Mesenchymal stem cell (in vitro differentiated cells and primary cell): ENCODE results near the gene WDFY2.

ENCODE experiments used
- DNase-seq: peaks from one replicate; pipeline ENCODE4 v3.0.0-alpha.2; 2013
- H2AFZ ChIP-seq: one replicate; pipeline ENCODE4 v1.6.1; 2013; ENCODE audit warnings: low read depth, mild to moderate bottlenecking, control low read depth, inconsistent platforms, low read length, moderate library complexity
- H2AK5ac ChIP-seq: 2 replicates; pipeline ENCODE4 v1.6.1; 2013; ENCODE audit warnings: low read length, moderate library complexity, mild to moderate bottlenecking, inconsistent platforms; ENCODE audit not compliant: severe bottlenecking
- H2BK120ac ChIP-seq: one replicate; pipeline ENCODE4 v1.6.1; 2013; ENCODE audit warnings: low read depth, mild to moderate bottlenecking, inconsistent platforms, low read length, moderate library complexity
- H2BK12ac ChIP-seq, 2 experiments: one replicate each; pipeline ENCODE4 v1.6.1; 2013; ENCODE audit warnings: inconsistent platforms in 2 of 2, low read length in 2 of 2, mild to moderate bottlenecking in 2 of 2, moderate library complexity in 2 of 2, control low read depth in 1 of 2
- H2BK15ac ChIP-seq: one replicate; pipeline ENCODE4 v1.6.1; 2013; ENCODE audit warnings: mild to moderate bottlenecking, low read depth, inconsistent platforms; ENCODE audit not compliant: poor library complexity, severe bottlenecking
- H2BK5ac ChIP-seq: 2 replicates; pipeline ENCODE4 v1.6.1; 2013; ENCODE audit warnings: low read depth, mild to moderate bottlenecking, low read length, control low read depth, inconsistent platforms; ENCODE audit not compliant: poor library complexity, severe bottlenecking
- H3K14ac ChIP-seq, 2 experiments: one replicate each; pipeline ENCODE4 v1.6.1; 2013; ENCODE audit warnings: inconsistent platforms in 2 of 2, low read length in 2 of 2, control low read depth in 1 of 2, mild to moderate bottlenecking in 1 of 2, moderate library complexity in 1 of 2
- H3K18ac ChIP-seq, 2 experiments: one replicate each; pipeline ENCODE4 v1.6.1; 2013; ENCODE audit warnings: inconsistent platforms in 2 of 2, low read length in 2 of 2, control low read depth in 1 of 2, low read depth in 1 of 2, mild to moderate bottlenecking in 1 of 2
- H3K23ac ChIP-seq, 2 experiments: one replicate each; pipeline ENCODE4 v1.6.1; 2013; ENCODE audit warnings: inconsistent platforms in 2 of 2, low read length in 2 of 2, mild to moderate bottlenecking in 2 of 2, moderate library complexity in 2 of 2, control low read depth in 1 of 2
- H3K27ac ChIP-seq: 2 replicates; pipeline ENCODE4 v1.5.1; 2013; ENCODE audit warnings: mild to moderate bottlenecking, moderate library complexity, low read length, control low read depth, inconsistent platforms; ENCODE audit not compliant: poor library complexity, severe bottlenecking
- H3K27me3 ChIP-seq, 2 experiments: 2 replicates each; pipeline versions ENCODE4 v1.6.1 to v1.7.0; 2013; ENCODE audit warnings: low read length in 2 of 2, mild to moderate bottlenecking in 2 of 2, moderate library complexity in 2 of 2, control low read depth in 1 of 2, inconsistent platforms in 1 of 2; ENCODE audit not compliant: control insufficient read depth in 1 of 2, insufficient read depth in 1 of 2
- H3K36me3 ChIP-seq, 2 experiments: 2 replicates each; pipeline versions ENCODE4 v1.6.1 to v1.7.0; 2013; ENCODE audit warnings: low read length in 2 of 2, control low read depth in 1 of 2, inconsistent platforms in 1 of 2, low read depth in 1 of 2, mild to moderate bottlenecking in 1 of 2; ENCODE audit not compliant: insufficient read depth in 2 of 2, control insufficient read depth in 1 of 2
- H3K4ac ChIP-seq, 2 experiments: one replicate each; pipeline ENCODE4 v1.6.1; 2013; ENCODE audit warnings: inconsistent platforms in 2 of 2, low read length in 2 of 2, mild to moderate bottlenecking in 2 of 2, moderate library complexity in 2 of 2, control low read depth in 1 of 2, low read depth in 1 of 2
- H3K4me1 ChIP-seq: 2 replicates; pipeline ENCODE4 v1.6.1; 2013; ENCODE audit warnings: low read depth, low read length, control low read depth; ENCODE audit not compliant: control insufficient read depth, insufficient read depth
- H3K4me2 ChIP-seq: 2 replicates; pipeline ENCODE4 v1.6.1; 2013; ENCODE audit warnings: low read length, mild to moderate bottlenecking, inconsistent platforms; ENCODE audit not compliant: poor library complexity, severe bottlenecking
- H3K4me3 ChIP-seq, 2 experiments: 2 replicates each; pipeline versions ENCODE4 v1.5.1 to v1.7.0; 2013; ENCODE audit warnings: low read length in 2 of 2, mild to moderate bottlenecking in 2 of 2, control low read depth in 1 of 2, low read depth in 1 of 2; ENCODE audit not compliant: insufficient read depth in 1 of 2
- H3K79me1 ChIP-seq: replicated peaks from 2 replicates; pipeline ENCODE4 v1.6.1; 2013; ENCODE audit warnings: mild to moderate bottlenecking, control low read depth, low read length, inconsistent platforms; ENCODE audit not compliant: poor library complexity, severe bottlenecking
- H3K9ac ChIP-seq: 2 replicates; pipeline ENCODE4 v1.7.0; 2013; ENCODE audit warnings: mild to moderate bottlenecking, low read length, moderate library complexity
- H3K9me3 ChIP-seq: 2 replicates; pipeline ENCODE4 v1.7.0; 2013; ENCODE audit warnings: mild to moderate bottlenecking, low read length; ENCODE audit not compliant: control insufficient read depth
- H4K8ac ChIP-seq: one replicate; pipeline ENCODE4 v1.6.1; 2013; ENCODE audit warnings: inconsistent platforms, mild to moderate bottlenecking, low read length, moderate library complexity
- H4K91ac ChIP-seq: one replicate; pipeline ENCODE4 v1.6.1; 2013; ENCODE audit warnings: mild to moderate bottlenecking, low read length, inconsistent platforms
- WGBS: methylation state at CpG from one replicate; pipeline ENCODE4 v1.1.7; 2013; ENCODE audit warnings: mixed read lengths; 5-methylcytosine and 5-hydroxymethylcytosine counted together

Gene WDFY2

GRCh38 chr13:51547425-51548176 lies 36.7 kb upstream of the WDFY2 start:
- no peak overlapping the region for H3K4me3 ChIP-seq
- DNase-seq, result no peak
- H2BK120ac ChIP-seq, result no peak overlapping the region
- no peaks in the 10 kb centered on the region for H3K79me1 ChIP-seq
- no peak overlapping the region for H3K18ac ChIP-seq
- no peaks in the 10 kb centered on the region for H3K27me3 ChIP-seq
- no peak overlapping the region for H4K8ac ChIP-seq
- H4K91ac ChIP-seq, result no peak overlapping the region
- H3K4me1 ChIP-seq, result peaks cover 4% of the 10 kb centered on the region
- no peak overlapping the region for H2AK5ac ChIP-seq
- H2BK5ac ChIP-seq, result no peak overlapping the region
- WGBS, result 98% methylated on average over 4 of the region's 6 CpGs
- H2BK15ac ChIP-seq, result no peak overlapping the region
- no peak overlapping the region for H2AFZ ChIP-seq
- H3K23ac ChIP-seq, result no peak overlapping the region
- H3K4me2 ChIP-seq, result no peak overlapping the region
- H3K4ac ChIP-seq, result no peak overlapping the region
- H3K36me3 ChIP-seq, result no peaks in the 10 kb centered on the region
- H3K27ac ChIP-seq, result no peak overlapping the region
- no peak overlapping the region for H3K14ac ChIP-seq
- H3K9me3 ChIP-seq, result no peaks in the 10 kb centered on the region
- no peak overlapping the region for H3K9ac ChIP-seq
- no peak overlapping the region for H2BK12ac ChIP-seq

DNA sequence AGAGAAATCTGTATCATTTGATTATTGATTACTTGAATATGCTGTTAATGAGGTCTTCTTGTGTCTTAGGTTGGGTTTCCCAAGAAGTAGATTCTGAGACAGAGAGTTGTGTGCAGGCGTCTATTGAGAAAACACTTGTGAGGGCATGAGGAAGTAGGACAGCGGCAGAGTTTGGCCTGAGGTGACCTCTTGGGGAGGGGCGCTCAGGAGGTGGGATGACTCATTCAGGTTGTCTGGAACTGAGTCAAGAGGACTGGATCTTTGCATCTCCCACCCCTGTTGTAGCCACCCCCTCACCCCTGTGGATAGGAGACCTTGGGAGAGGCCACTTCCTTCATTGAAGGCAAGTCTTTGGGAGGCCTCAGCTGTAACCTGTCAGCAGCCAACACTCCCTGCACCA lies 35.2 kb upstream of the WDFY2 start:
- Histone ChIP-seq H4K91ac (no peak overlapping the region), H2BK15ac (no peak overlapping the region), H3K4me3 (no peak overlapping the region), H2BK12ac (no peak overlapping the region), H4K8ac (no peak overlapping the region), H3K18ac (no peak overlapping the region), H2AFZ (no peak overlapping the region), H2BK120ac (no peak overlapping the region), H3K4me1 (peaks cover 4% of the 10 kb centered on the region), H3K36me3 (no peaks in the 10 kb centered on the region), H3K4me2 (no peak overlapping the region), H2BK5ac (no peak overlapping the region), H2AK5ac (no peak overlapping the region), H3K9me3 (no peaks in the 10 kb centered on the region), H3K4ac (no peak overlapping the region), H3K79me1 (no peaks in the 10 kb centered on the region), H3K27ac (no peak overlapping the region), H3K14ac (no peak overlapping the region), H3K27me3 (no peaks in the 10 kb centered on the region), H3K9ac (no peak overlapping the region), H3K23ac (no peak overlapping the region)
- no peak for DNase-seq
- 61% methylated on average over 2 of the region's 3 CpGs for WGBS

DNA sequence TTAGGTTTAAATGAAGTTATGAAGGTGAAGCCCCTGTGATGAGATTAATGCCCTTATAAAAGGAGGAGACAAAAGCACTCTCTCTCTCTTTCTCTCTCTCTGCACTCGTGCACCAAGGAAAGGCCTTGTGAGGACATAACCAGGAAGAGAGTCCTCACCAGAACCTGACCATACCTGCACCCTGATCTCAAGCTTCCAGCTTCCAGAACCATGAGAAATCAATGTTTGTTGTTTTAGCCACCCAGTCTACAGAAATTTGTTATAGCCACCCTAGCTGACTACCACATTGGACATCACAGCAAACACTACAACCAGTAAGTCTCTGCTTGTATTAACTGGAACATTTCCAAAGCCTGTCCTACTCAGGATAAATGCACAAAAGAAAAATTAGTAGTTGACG lies 34.7 kb upstream of the WDFY2 start:
- Histone ChIP-seq H2AFZ (no peak overlapping the region), H3K27me3 (no peaks in the 10 kb centered on the region), H3K4me2 (no peak overlapping the region), H3K14ac (no peak overlapping the region), H2BK15ac (no peak overlapping the region), H3K4me3 (no peak overlapping the region), H3K79me1 (no peaks in the 10 kb centered on the region), H4K8ac (no peak overlapping the region), H2BK5ac (no peak overlapping the region), H3K9ac (no peak overlapping the region), H3K23ac (no peak overlapping the region), H3K27ac (no peak overlapping the region), H2BK120ac (no peak overlapping the region), H3K4ac (no peak overlapping the region), H4K91ac (no peak overlapping the region), H2BK12ac (no peak overlapping the region), H3K4me1 (peaks cover 4% of the 10 kb centered on the region), H3K36me3 (no peaks in the 10 kb centered on the region), H2AK5ac (no peak overlapping the region), H3K18ac (no peak overlapping the region), H3K9me3 (no peaks in the 10 kb centered on the region)
- WGBS, result 71% methylated on average over 1 of the region's 2 CpGs
- DNase-seq, result no peak

- no peaks in the 10 kb centered on the region for H3K36me3 ChIP-seq
- no CpG with 5 or more reads among the region's 1 CpG for WGBS
Measured at GRCh38 chr13:51550151-51550550, 34.1 kb upstream of the WDFY2 start.

More at GRCh38 chr13:51550151-51550550, 34.1 kb upstream of the WDFY2 start:
- Histone ChIP-seq H2AFZ (no peak overlapping the region), H2AK5ac (no peak overlapping the region), H2BK120ac (no peak overlapping the region), H3K4me3 (no peak overlapping the region), H4K8ac (no peak overlapping the region), H3K9ac (no peak overlapping the region), H3K27me3 (no peaks in the 10 kb centered on the region), H3K79me1 (no peaks in the 10 kb centered on the region), H2BK5ac (no peak overlapping the region), H3K4me2 (no peak overlapping the region), H2BK15ac (no peak overlapping the region), H3K4me1 (peaks cover 4% of the 10 kb centered on the region), H3K27ac (no peak overlapping the region), H4K91ac (no peak overlapping the region), H3K4ac (no peak overlapping the region), H2BK12ac (no peak overlapping the region), H3K9me3 (no peaks in the 10 kb centered on the region), H3K18ac (no peak overlapping the region), H3K23ac (no peak overlapping the region), H3K14ac (no peak overlapping the region)
- no peak for DNase-seq
